Sigmoid colon (tissue), 4 donors: ENCODE data around the gene RNF217.

Source experiments
- CTCF ChIP-seq, 4 experiments: fragments of 450-650 bp in 3 of 4; fragments of 200-600 bp in 1 of 4; IDR thresholded peaks; one replicate each; pipeline ENCODE4 v1.5.1; 2016 to 2019; ENCODE audit warnings: antibody characterized with exemption in 4 of 4, mild to moderate bottlenecking in 3 of 4, moderate library complexity in 2 of 4
- EP300 ChIP-seq, 4 donors: sonication (generic); formaldehyde crosslinking; IDR thresholded peaks; one replicate each; pipeline ENCODE4 v1.6.1; 2017; ENCODE audit warnings: antibody characterized with exemption in 4 of 4
- POLR2A ChIP-seq, 2 donors: fragments of 450-650 bp; IDR thresholded peaks; one replicate each; pipeline ENCODE4 v1.6.1; 2016; ENCODE audit warnings: antibody characterized with exemption in 2 of 2, mild to moderate bottlenecking in 2 of 2, moderate library complexity in 2 of 2
- POLR2AphosphoS5 ChIP-seq, 4 donors: sonication (generic); formaldehyde crosslinking; IDR thresholded peaks; one replicate each; pipeline ENCODE4 v1.6.1; 2017; ENCODE audit warnings: antibody characterized with exemption in 4 of 4

- no peak for TF ChIP-seq CTCF (IDR thresholded peaks at IDR 0.05)
- no peak for TF ChIP-seq POLR2A (IDR thresholded peaks at IDR 0.05)
- TF ChIP-seq EP300 (IDR thresholded peaks at IDR 0.05) = no peak
- TF ChIP-seq POLR2AphosphoS5 (IDR thresholded peaks at IDR 0.05) = no peak
Measured at GRCh38 chr6:125019281-125019680, 57.0 kb downstream of the RNF217 start.
